Tibial nerve (tissue), 4 donors: ENCODE data around the gene GAK.

Experiments used
- CTCF ChIP-seq, 5 experiments: fragments of 200-600 bp in 3 of 5; fragments of 450-650 bp in 2 of 5; sonication (generic) in 3 of 5; IDR thresholded peaks; one replicate each; pipeline ENCODE4 v1.5.1; 2016 to 2019; ENCODE audit warnings: antibody characterized with exemption in 5 of 5, mild to moderate bottlenecking in 3 of 5, moderate library complexity in 2 of 5
- EP300 ChIP-seq, 2 donors: sonication (generic); formaldehyde crosslinking; IDR thresholded peaks; one replicate each; pipeline ENCODE4 v1.6.1; 2017; ENCODE audit warnings: antibody characterized with exemption in 2 of 2, mild to moderate bottlenecking in 1 of 2
- POLR2A ChIP-seq, 2 donors: fragments of 450-650 bp; IDR thresholded peaks; one replicate each; pipeline ENCODE4 v1.6.1; 2017; ENCODE audit warnings: antibody characterized with exemption in 2 of 2, mild to moderate bottlenecking in 2 of 2, moderate library complexity in 2 of 2

- TF ChIP-seq CTCF (IDR thresholded peaks at IDR 0.05), result no peak
- TF ChIP-seq EP300 (IDR thresholded peaks at IDR 0.05), result no peak
- no peak for TF ChIP-seq POLR2A (IDR thresholded peaks at IDR 0.05)
Measured at GRCh38 chr4:860561-860960, 71.6 kb downstream of the GAK start.
